GM21528 (cell line): ENCODE data around the gene CENPP.
"Not testable (repeated sequence)": the region's sequence is repeated elsewhere in the genome, so short reads cannot be mapped to it uniquely, and the experiment has no call there.

Experiments used
- ATAC-seq: cut with Tn5 transposase; IDR thresholded peaks from one replicate; pipeline ENCODE4 v1.9.1; 2021; ENCODE audit warnings: mild to moderate bottlenecking, moderate library complexity; ENCODE audit not compliant: unreplicated experiment, low FRiP score

Gene CENPP

DNA sequence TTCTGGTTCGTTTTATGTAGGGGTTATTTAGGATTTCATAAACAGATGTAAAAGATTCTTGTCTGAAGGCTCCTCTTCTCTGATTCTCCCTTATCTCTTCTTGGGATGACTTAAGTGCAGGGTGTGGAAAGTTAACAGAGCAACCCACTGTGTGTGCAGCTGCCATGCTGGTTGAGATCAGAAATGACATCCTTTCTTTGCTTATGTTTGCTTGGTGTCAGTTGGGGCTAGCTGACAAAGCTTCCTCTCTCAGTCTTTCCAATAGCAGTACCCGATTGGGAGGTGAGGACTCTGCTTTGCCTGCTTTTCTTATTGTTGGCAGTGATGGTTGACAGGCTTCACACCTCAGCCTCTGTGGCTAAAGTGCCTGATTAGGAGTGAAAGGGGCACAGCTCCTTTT, 52.1 kb downstream of the CENPP start:
- ATAC-seq: no peak

DNA sequence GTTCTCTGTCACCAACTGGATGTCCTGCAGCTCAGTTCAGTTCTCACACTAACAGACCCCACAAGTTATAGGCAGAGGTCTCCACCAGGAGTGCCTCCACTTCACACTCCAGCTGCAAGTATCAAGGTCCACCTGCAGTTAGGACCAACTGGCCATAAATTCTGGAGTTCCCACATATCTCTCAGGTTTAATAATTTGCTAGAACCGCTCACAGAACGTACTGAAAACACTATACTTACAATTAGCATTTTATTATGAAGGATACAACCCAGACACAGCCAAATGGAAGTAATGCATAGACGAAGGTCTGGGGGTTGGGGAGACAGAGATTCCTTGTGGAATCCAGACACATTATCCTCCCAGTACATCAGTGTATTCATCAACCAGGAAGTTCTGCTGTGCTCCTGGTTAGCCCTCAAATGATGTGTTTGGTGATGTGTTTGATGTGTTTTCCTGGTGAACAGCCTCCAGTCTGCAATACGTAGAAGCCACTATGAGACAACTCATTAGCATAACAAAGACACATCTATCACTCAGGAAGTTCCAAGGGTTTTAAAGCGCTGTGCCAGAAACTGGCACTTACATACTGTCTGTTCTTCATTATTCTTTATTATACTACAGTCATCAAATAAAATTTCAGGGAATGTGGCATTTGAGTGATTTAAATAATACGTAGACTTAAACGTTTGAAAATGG, 53.3 kb downstream of the CENPP start:
- ATAC-seq: no peak

DNA sequence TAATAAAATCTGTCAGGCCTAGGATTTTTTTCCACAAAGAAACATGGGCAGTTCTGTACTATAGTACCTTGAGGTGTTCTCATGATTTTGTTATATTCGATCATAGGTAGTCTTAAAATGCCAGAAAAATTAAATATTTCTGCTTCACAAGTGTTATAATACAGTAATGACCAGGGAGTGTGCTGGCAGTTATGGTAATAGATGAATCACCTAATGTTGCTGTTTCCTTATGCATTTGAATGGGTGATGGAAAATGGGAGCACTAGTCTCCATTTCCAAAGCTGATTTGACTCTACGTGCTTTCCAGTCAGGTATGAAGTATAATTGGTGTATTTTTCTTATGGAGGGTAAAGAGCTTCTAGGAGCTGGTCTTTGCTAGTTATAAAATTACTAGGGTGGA, 54.9 kb downstream of the CENPP start:
- no peak for ATAC-seq

DNA sequence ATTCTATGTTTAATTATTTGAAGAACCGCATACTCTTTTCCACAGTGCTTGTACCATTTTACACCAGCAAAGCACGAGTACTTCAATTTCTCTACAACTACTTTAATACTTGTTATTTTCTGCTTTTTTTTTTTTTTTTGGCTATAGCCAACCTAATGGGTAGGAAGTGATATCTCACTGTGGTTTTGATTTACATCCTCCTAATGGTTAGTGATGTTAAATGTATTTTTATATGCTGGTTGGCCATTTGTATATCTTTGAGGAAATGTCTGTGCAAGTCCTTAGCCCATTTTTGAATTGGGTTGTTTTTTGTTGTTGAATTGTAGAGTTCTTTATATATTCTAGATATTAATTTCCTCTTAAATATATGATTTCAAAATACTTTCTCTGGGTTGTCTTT, 56.0 kb downstream of the CENPP start:
- ATAC-seq: no peak

DNA sequence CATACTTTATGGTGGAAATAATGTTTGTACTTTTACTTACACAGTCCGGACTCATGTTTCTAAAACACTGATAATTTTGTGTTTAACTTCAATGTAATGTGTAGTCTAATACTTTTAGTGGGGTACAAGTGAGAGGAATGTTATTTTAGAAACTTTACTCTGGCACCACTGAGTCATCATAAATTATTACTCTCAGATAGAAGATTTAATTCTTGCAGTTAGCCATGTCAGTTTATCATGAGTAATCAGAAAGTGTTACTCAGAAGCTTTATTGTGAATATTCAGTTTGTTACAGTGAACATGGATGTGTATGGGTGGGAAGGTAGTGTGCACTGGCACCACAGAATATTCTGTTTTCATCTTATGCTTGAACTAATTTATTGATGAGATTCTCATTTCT, 58.6 kb downstream of the CENPP start:
- ATAC-seq: no peak

DNA sequence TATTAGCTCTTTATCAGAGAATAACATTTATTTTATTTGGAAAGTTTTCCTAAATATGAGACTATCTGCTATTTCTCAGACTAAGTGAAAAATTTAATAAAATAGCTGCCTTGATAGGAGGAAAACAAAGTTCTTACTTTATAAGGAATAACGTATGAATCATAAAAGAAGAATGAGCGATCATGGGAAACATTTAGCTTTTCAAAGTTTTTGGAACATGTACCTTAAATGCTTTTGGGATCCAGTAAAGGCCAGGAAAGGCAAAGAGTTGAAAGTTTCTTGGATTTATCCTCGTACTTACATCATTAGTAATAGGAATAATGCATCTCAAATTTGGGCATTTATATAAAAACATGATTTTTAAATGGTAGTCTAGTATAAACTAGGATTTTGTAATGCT, 59.2 kb downstream of the CENPP start:
- ATAC-seq: no peak

DNA sequence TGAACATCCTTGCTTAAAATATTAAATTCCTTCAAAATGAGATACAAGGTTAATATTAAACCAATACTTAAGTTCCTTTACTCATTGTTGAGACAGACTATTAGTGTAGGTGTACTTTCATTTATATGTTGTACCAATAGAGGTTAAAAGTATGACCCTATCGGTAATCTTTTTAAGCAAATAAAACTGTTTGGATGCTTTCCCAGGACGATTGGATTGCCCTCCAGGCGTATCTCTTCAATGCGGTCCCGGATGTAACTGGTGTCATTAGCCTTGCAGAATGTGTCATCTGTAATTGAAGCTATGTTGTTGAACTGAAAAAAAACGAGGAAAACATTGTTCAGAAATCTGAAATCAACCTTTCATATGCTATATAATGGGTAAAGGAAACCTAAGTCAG, 59.7 kb downstream of the CENPP start:
- no peak for ATAC-seq

DNA sequence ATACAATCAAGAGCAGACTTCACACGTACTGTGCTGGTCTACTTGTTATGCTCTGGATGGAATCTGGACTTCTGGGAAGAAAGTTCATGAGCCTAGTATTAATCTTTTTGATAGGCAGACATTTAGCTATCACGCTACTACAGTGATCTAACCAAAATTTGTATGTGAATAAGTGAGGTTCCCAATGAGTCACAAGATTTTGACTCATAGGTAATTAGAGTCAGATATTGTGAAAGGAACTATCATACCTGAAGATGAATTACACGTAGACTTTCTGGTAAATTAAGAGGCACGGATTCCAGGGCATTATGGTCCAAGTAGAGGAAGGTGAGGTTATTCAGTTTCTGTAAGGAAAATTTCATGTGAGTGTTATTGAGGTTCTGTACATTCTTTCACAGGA, 60.2 kb downstream of the CENPP start:
- ATAC-seq: no peak

DNA sequence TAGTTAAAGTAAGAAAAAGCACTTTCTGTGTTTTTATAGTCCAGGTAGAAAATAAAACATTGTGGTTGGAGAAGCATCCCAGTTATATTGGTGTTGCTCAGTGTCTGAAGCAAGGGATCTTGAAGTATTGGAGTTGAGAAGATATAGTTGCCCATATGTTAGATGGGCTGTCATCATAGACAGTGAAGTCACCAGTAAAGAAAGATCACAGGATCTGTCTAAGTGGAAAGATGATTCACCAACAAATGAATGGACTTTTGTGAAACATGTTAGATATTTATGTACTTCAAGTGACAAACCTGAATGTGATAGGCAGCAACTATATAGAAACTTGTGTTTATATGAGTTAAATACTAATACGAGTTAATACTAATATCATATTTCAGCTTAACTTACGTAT, 66.9 kb downstream of the CENPP start:
- no peak for ATAC-seq

DNA sequence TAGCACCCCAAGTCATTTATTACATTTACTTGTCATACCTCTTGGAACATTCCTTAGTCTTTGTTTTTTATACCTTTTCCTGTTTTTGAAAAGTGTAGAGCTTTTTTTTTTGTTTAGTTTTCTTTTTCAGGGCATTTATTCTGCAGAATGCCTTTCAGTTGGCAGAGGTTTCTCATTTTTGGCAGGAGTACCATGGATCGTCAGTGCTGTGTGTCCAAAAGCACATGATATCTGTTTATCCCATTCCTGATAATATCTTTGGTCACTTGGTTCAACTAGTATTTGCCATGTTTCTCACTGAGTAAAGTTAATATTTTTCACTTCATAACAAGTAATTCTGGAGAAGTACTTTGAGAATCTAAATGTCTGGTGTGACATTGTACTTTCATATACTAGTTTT, 67.9 kb downstream of the CENPP start:
- no peak for ATAC-seq

DNA sequence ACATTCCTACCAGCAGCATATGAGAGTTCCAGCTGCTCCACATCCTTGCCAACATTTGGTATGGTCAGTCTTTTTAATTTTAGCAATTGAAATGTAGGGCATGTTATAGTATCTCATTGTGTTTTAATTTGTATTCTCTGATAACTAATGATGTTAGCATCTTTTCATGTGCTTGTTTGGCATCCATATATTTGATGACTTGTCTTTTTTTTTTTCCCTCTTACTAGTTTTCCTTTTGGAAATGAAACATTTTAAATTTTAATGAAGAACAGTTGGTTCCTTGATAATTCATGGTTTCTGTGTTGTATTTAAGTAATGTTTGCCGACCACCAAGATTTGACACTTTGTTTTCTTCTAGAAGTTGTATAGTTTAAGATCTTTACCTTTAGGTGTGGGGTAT, 69.9 kb downstream of the CENPP start:
- no peak for ATAC-seq

DNA sequence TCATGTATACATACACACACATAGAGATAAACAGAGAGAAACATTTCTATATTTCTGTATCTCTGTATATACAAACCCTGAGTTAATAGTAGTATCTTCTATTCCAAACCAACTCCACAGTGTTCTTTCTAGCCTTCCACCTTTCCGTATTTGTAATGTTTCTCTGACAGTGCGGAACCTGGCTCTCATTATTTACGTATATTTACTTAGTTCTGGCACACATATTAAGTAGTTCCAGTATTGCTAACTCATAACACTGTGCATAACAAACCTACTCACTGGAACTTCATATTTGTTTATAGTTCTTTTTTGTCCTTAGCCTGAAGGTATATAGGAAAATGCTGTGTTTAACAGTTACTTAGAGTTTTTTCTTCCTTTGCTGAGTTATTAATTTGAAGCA, 72.1 kb downstream of the CENPP start:
- no peak for ATAC-seq

DNA sequence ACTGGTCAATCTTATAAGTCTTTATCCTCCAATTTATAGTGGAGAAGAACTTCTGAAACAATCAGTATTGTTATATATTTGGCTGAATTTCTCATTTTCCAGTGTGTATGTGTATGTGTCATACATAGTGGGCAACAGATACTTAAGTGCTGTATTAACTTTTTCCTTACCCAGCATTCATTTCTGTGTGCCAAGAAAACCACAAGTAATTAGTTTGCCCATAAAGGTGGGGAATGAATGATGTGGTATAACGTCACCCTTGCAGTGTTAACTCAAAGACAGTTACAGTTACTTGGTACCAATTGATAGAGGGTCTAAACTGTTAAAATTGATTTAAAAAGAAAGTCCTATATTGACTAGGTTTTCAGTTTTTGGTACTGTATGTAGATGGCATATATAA, 76.6 kb downstream of the CENPP start:
- ATAC-seq: no peak

DNA sequence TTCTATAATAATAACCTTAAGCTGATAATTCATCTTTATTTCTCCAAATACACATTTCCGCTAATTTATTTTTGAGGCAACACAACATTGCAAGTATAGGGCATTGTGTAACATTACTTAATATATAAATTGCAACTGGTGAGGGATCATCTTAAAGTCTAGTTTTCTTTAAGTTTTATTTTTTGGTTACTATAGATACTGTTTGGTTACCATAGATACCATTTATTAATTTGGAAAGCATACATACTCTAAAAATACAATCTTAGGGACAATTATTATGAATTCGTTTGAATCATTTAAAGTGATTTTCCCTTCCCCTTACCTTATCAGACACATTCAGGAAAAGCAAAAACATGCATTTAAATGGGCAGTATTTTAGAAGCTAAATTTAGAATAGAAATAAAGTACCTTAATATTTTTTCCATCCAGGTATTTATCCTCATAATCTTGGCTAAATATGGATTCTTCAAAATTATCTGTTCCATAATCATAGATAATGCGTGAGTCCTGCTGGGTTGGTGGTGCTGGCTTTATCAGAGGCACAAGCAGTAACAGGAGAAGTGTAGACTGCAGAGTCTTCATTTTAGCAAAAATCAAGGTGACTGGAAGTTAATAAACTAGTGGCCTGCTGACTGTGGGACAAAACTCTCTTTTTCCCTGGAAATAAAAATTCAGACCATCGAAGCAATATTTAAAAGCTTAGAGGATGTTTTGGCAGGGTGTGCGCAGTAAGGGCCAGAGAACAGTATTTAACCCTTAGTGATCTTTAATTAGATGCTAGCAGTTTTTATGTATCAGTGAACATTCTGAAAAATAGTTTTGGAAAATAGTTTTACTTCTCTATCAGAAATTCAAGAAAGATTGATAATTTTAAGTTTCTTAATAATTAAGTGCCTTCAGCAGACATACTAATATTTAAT, 77.3 kb downstream of the CENPP start:
- ATAC-seq: no peak

DNA sequence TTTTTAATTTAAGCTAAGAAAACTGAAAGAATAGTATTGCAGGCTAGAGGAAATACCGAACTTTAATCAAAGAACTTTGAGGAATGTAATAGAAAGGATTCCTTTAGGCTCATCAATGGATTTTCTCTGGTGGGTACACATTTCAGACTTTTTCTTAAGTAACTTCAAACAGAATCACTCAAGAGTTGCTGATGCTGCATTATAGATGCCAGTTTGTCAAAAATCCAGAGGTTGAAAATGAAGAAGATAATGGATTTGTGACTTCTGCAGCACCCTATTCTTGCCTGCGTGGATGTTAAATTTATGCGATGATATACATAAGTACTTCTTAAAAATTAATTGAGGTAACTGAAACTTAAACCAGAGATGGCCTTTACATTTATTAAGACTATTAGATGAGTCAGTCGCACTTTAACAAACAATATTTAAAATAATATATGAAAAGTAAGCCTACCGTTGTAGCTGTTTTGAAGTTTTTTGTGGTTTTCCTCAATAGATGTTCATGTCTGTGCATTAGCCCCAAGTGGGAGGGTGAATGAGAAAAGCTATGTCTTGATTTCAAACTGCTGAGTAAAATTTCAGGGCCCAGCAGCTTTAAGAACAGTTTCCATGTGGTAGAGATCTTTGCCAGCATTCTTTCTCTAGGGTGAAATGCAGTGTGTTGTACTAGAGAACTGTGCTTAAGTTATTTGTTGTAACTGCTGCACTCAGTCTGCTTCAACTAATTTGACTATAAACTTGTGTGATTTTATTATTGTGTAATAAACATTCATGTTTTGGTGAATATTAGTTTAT, 78.5 kb downstream of the CENPP start, which contains the start of gene OGN:
Gene OGN, minus strand, starts transcription at position 537 of the 795 bp plus-strand sequence. CDS start 1,171 bp downstream, outside the sequence.
- no peak for ATAC-seq

DNA sequence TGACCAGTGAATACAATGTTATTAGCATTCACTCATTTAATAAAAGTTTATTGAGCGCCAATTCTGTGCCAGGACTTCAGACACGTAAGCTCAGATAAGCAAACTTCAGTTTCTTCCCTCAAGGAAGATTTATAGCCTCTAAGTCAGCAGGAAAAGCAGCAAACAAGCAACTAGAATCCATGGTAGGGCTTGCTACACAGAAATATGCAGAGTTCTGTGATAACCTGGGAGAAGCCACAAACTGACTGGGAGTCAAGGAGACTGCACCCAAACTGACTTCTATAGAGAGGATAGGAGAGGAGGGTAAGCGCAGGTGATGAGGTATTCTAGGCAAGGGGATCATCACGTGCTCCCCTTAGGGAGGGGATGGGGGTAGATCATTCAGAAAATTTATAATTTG, 80.1 kb downstream of the CENPP start:
- ATAC-seq: no peak

DNA sequence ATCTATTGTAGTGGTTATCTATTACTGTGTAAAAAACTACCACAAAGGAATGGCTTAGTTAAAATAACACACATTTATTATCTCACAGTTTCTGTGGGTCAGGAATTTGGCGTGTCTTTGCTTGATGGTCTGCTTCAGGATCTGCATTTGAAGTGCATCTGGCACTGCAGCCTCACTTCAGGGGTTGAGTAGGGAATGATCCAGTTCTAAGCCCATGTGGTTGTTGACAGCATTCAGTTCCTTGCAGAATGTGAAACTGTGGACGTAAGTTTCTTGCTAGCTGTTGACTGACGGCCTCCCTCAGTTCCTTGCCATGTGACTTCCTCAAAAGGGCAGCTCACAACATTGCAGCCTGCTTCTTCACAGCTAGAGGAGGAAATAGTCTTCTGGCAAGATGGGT, 80.7 kb downstream of the CENPP start:
- peak; percentile 68 for ATAC-seq

DNA sequence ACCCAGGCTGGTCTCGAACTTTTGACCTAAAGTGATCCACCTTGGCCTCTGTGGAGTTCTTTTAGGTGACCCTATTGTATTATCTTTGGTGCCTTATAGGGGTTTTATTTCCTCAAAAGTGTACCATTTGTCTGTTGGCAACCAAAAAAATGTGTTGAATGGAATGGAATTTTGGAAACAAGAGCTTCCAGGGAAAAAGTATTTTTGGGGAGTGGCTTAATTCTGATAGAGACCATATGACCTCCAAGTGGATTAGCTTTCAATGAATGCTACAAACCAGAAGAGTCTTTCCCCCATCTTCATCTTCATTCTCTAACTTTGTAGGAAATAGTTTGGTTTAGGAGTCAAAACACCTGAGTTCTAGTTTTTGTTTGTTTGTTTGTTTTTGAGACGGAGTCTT, 82.1 kb downstream of the CENPP start:
- ATAC-seq: no peak

DNA sequence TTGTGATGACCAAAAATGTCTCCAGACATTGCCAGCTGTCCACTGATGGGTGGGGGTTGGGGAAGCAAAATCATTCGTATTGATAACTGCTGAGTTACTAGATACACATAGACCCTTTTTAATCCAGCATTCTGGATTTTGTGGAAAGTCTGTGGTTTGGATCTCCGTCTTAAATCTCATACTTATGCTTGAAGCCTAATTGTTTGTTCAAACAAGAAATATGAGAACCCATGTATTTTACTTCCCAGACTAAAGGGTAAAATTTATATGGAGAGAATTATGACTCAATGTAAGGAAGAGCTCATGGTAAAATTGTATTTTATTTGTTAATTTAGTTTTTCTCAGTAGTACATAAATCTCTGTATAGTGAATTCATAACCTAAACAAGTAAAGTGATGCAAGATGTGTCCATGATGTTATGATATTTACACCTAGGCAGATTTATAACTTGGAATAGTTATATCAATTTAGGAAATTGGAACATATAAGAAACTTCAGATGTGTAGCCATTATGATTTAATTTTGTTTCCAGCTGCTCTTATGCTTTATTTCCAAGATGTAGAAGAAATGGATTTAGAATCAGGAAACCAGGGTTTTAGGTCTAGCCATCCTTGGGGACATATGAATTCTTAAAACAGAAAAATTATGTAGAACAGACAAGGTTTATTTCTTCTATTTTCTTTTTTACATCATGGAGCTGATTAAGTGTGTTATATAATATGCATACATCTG, 83.2 kb downstream of the CENPP start:
- ATAC-seq: no peak

DNA sequence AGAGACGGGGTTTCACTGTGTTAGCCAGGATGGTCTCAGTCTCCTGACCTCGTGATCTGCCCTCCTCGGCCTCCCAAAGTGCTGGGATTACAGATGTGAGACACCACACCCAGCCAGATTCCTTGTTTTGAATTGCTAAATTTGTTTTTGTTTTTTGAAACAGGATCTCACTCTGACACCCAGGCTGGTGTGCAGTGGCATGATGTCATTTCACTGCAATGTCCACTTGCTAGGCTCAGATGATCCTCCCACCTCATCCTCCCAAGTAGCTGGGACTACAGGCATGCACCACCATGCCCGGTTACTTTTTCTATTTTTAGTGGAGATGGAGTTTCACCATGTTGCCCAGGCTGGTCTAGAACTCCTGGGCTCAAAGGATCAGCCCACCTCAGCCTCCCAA, 85.4 kb downstream of the CENPP start:
- not testable (repeated sequence) for ATAC-seq
